Panc1 (cell line): ENCODE results near the gene SMOC2. TPM values are rescaled to one million over a fixed set of nuclear protein-coding genes. Genes with fewer than 3 reads are reported as not detected.

Experiments used
- ATAC-seq: fragments of 200-7000 bp; cut with Tn5 transposase; 2 replicates; pipeline ENCODE4 v1.9.1; 2020; ENCODE audit warnings: mild to moderate bottlenecking, moderate library complexity
- BruUV-seq: library from RNA; stranded (reverse); fragments of 400-500 nt; replicated peaks from 2 replicates; lab custom pipeline; 2021; lab: Mats Ljungman, UMichigan
- CTCF ChIA-PET: fragments of 300-600 bp; sonication (Branson Sonifier 250); formaldehyde crosslinking; loops from one replicate; lab custom pipeline; 2022; ENCODE audit warnings: antibody characterized with exemption; lab: Charles Lee
- POLR2A ChIA-PET: fragments of 300-600 bp; sonication (Branson Sonifier 250); formaldehyde crosslinking; loops from one replicate; lab custom pipeline; 2022; ENCODE audit warnings: antibody characterized with exemption; lab: Charles Lee
- DNase-seq: peaks from one replicate; pipeline ENCODE4 v3.0.0-alpha.2; 2010; ENCODE audit warnings: low read depth, low spot score
- H3K27ac ChIP-seq: 2 replicates; pipeline ENCODE4 v1.5.1; 2011; ENCODE audit warnings: mild to moderate bottlenecking, low read length, inconsistent platforms
- H3K27me3 ChIP-seq: fragments of 200-500 bp; sonication (Bioruptor generic); 2 replicates; pipeline ENCODE4 v1.6.0; 2014; ENCODE audit warnings: low read length, inconsistent platforms; ENCODE audit not compliant: control insufficient read depth, insufficient read depth
- H3K36me3 ChIP-seq: fragments of 200-500 bp; sonication (Bioruptor generic); 2 replicates; pipeline ENCODE4 v1.5.1; 2014; ENCODE audit warnings: inconsistent platforms, mild to moderate bottlenecking, low read length, moderate library complexity; ENCODE audit not compliant: control insufficient read depth, insufficient read depth
- H3K4me1 ChIP-seq: 2 replicates; pipeline ENCODE4 v1.5.1; 2011; ENCODE audit warnings: inconsistent platforms, mild to moderate bottlenecking, low read length, moderate library complexity; ENCODE audit not compliant: control insufficient read depth, insufficient read depth
- H3K4me3 ChIP-seq, 2 experiments: 2 replicates each; pipeline ENCODE4 v1.5.1; 2011 to 2012; ENCODE audit warnings: low read depth in 2 of 2, low read length in 2 of 2, mild to moderate bottlenecking in 2 of 2, inconsistent platforms in 1 of 2, moderate library complexity in 1 of 2
- H3K9me3 ChIP-seq: fragments of 200-500 bp; sonication (Bioruptor generic); 2 replicates; pipeline ENCODE4 v1.5.1; 2014; ENCODE audit warnings: low read depth, mild to moderate bottlenecking, inconsistent platforms, low read length, moderate library complexity; ENCODE audit not compliant: control insufficient read depth, insufficient read depth
- POLR2AphosphoS5 ChIP-seq: IDR thresholded peaks from 2 replicates; pipeline ENCODE4 v1.6.1; 2012; ENCODE audit warnings: mild to moderate bottlenecking, low read depth, low read length, moderate library complexity
- REST ChIP-seq, 2 experiments: IDR thresholded peaks; 2 replicates each; pipeline ENCODE4 v1.6.1; 2011 to 2012; ENCODE audit warnings: low read depth in 2 of 2, control low read depth in 1 of 2, low read length in 1 of 2, mild to moderate bottlenecking in 1 of 2, moderate library complexity in 1 of 2; ENCODE audit not compliant: insufficient read depth in 1 of 2
- SIN3A ChIP-seq: IDR thresholded peaks from 2 replicates; pipeline ENCODE4 v1.6.1; 2012; ENCODE audit warnings: low read depth, mild to moderate bottlenecking, low read length, moderate library complexity, borderline replicate concordance; ENCODE audit not compliant: insufficient read depth
- TCF7L2 ChIP-seq: IDR thresholded peaks from 2 replicates; pipeline ENCODE4 v1.6.1; 2011; ENCODE audit warnings: mild to moderate bottlenecking, low read depth, low read length, inconsistent platforms
- in situ Hi-C: cut with HindIII; loops from 2 replicates; pipeline ENCODE4 v1.10.0; 2016; ENCODE audit warnings: low sequenced_read_pairs, low pct_unique_long_range_greater_than_20kb
- intact Hi-C: fragments of 100-400 bp; cut with micrococcal nuclease; formaldehyde crosslinking; loops from one replicate; pipeline ENCODE4 v1.10.0; 2022; ENCODE audit not compliant: unreplicated experiment
- total RNA-seq: library from RNA; stranded (reverse); gene quantifications from one replicate; pipeline ENCODE4 v1.2.1, GENCODE V29; 2021; ENCODE audit not compliant: unreplicated experiment
- TF ChIP-seq, protein P1 (sequence below): fragments of 450-650 bp; IDR thresholded peaks from 2 replicates; pipeline ENCODE4 v1.5.1; 2017; ENCODE audit warnings: mild to moderate bottlenecking

The SMOC2 gene
- total RNA-seq, 1 experiment from 2014 or later: 0.13 TPM

- ATAC-seq: no peak
- BruUV-seq: no TSS peak
- H3K27ac ChIP-seq: no peak overlapping the region
- intact Hi-C loops: no loop called here
- in situ Hi-C loops: no loop called here
- CTCF ChIA-PET: interaction anchor here (0.6 kb wide), 1 partner anchor 896 kb away, joined by 4 read pairs; no protein-coding TSS in a partner anchor
- no peak for TF ChIP-seq POLR2AphosphoS5
- H3K4me3 ChIP-seq: no peak overlapping the region
- H3K36me3 ChIP-seq: no peaks in the 10 kb centered on the region
- DNase-seq: no peak
- no peaks in the 10 kb centered on the region for H3K4me1 ChIP-seq
- H3K9me3 ChIP-seq: no peaks in the 10 kb centered on the region
- POLR2A ChIA-PET: no interaction called here
- peaks cover 38% of the 10 kb centered on the region for H3K27me3 ChIP-seq
Measured at GRCh38 chr6:168634541-168635328, 193.8 kb downstream of the SMOC2 start.

- H3K27me3 ChIP-seq: peaks cover 36% of the 10 kb centered on the region
- TF ChIP-seq TCF7L2 (no peak), REST (IDR thresholded peaks at IDR 0.05; ENCODE audit: insufficient read depth in 1 of 2, low read depth in 2 of 2, low read length in 1 of 2) (no peak), POLR2AphosphoS5 (no peak), SIN3A (no peak)
- TF ChIP-seq, protein P1, sequence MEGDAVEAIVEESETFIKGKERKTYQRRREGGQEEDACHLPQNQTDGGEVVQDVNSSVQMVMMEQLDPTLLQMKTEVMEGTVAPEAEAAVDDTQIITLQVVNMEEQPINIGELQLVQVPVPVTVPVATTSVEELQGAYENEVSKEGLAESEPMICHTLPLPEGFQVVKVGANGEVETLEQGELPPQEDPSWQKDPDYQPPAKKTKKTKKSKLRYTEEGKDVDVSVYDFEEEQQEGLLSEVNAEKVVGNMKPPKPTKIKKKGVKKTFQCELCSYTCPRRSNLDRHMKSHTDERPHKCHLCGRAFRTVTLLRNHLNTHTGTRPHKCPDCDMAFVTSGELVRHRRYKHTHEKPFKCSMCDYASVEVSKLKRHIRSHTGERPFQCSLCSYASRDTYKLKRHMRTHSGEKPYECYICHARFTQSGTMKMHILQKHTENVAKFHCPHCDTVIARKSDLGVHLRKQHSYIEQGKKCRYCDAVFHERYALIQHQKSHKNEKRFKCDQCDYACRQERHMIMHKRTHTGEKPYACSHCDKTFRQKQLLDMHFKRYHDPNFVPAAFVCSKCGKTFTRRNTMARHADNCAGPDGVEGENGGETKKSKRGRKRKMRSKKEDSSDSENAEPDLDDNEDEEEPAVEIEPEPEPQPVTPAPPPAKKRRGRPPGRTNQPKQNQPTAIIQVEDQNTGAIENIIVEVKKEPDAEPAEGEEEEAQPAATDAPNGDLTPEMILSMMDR: no peak
- no peaks in the 10 kb centered on the region for H3K36me3 ChIP-seq
- H3K27ac ChIP-seq: no peak overlapping the region
- in situ Hi-C loops (no loop called here), intact Hi-C loops (no loop called here)
- ATAC-seq: peak; percentile 72; the same call in 1 of the 2 replicates
- POLR2A ChIA-PET: no interaction called here
- H3K4me3 ChIP-seq: no peak overlapping the region
- BruUV-seq: no TSS peak
- no peak for DNase-seq
- CTCF ChIA-PET: no interaction called here
- no peaks in the 10 kb centered on the region for H3K9me3 ChIP-seq
- H3K4me1 ChIP-seq: no peaks in the 10 kb centered on the region
Measured at GRCh38 chr6:168636147-168637004, 195.4 kb downstream of the SMOC2 start.
